Stimulated activated CD4-positive, alpha-beta T cell treated with anti-CD3 and anti-CD28 coated beads, Interleukin-4, amount 100 ng/mL, for 48 hours (primary cell): ENCODE measurements around the gene SMIM35.

Experiments
- DNase-seq, 2 donors: peaks; one replicate each; pipeline ENCODE4 v3.0.0-alpha.2; 2020; ENCODE audit warnings: low read depth in 2 of 2

Gene SMIM35

GRCh38 chr11:118109231-118109630 lies 22.5 kb upstream of the SMIM35 start:
- no peak for DNase-seq

- no peak for DNase-seq
Measured at GRCh38 chr11:118108513-118108912, 21.8 kb upstream of the SMIM35 start.

GRCh38 chr11:118106789-118107335 lies 20.1 kb upstream of the SMIM35 start:
- no peak for DNase-seq

- no peak for DNase-seq
Measured at GRCh38 chr11:118105657-118106305, 19.0 kb upstream of the SMIM35 start.

- no peak for DNase-seq
Measured at GRCh38 chr11:118104491-118104890, 17.7 kb upstream of the SMIM35 start.

DNA sequence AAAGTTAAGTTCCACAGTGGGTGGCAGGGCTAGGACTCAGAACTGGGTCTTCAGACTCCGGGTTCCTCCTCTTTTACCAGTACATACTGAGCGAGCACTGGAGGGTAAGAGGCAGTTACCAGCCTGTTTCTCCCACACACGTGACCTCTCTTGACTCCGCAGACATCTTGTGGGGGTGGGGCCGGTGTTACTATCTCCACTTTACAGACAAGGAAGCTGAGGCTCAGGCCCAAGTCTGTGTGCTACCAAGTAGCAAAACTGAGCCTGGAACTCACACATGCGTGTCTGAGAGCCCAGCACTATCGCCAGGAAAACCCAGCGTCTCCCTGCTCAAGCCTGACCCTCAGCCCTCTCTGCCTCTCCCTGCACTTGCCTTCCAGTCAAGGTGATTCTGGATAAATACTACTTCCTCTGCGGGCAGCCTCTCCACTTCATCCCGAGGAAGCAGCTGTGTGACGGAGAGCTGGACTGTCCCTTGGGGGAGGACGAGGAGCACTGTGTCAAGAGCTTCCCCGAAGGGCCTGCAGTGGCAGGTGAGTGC lies 16.0 kb upstream of the SMIM35 start:
- DNase-seq, result no peak

DNA sequence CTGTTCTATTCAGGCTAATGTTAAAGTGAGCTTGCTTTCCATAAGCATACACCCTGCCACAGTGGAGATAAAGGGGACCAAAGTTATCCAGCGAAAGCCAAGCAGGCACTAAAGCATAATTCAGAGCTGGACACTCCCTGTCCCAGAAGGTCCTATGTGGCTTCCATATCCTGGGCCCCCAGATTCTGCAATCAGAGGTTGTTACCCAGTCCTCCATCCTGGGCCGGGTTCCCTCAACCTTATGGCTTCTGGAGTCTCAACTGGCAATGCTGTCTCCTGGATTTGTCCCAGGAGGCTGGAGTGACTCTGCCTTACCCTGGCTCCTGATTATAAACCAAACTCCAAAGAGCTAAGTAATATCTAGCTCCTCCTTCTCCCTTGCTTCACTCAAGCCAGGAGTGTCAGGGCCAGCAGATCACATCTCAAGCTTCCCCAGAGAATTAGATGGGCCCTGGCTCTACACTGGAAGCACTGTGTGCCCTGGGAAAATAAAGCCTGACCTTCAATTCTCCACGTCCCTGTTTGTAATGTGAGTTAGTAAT lies 14.0 kb upstream of the SMIM35 start:
- no peak for DNase-seq

GRCh38 chr11:118099838-118100556 lies 13.2 kb upstream of the SMIM35 start:
- no peak for DNase-seq

DNA sequence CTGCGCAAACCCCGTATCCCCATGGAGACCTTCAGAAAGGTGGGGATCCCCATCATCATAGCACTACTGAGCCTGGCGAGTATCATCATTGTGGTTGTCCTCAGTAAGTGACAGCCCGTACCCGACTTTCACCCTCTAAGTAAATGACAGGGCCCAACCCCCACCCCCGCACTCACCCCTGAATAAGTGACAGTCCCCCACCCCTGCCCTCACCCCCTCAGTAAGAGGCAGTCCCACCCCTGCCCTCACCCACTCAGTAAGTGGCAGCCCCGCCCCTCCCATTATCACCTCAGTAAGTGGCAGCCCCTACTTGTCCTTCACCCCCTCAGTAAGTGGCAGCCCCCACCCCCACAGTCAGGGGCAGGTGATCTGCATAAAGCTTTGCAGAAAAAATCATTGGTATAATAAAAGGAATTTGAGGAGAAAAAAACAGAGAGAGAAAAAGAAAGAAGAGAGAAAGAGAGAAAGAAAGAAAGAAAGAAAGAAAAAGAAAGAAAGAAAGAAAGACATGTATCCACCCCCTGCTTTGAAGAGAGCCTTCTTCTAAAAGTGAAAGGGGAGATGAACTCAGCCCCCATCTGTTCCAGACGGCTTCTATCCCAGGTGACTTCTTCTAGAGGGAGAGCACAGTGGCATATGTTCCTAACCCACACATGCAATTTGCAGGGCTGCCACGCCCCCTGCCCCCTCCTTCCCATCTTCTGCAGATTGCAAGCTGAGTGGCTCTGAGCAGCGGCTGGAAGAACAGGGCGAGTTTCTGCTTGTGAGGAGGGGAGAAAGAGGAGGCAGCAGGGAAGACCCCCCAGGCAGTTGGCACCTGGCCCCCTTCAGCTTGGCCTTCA lies 12.5 kb upstream of the SMIM35 start:
- no peak for DNase-seq

- no peak for DNase-seq
Measured at GRCh38 chr11:118095967-118096367, 9.2 kb upstream of the SMIM35 start.

DNA sequence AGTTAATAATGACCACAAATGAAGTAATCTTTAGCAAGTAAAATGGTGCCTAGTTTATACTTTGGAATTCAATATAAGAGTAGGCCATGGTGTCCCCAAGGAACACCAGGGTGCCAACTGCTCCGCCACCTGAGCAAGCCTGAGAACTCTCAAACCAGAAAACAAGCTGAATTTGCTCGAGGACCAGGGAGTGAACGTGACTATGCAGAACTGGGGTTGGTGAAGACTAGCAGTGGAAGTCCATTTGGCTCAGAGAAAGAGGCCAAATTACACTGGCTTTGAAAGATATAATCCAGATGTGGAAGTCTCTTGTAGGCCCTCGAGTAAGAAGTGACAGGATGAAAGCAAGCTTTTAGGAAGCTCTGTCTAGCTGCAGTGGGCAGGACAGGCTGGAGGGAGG lies 8.7 kb upstream of the SMIM35 start:
- no peak for DNase-seq

DNA sequence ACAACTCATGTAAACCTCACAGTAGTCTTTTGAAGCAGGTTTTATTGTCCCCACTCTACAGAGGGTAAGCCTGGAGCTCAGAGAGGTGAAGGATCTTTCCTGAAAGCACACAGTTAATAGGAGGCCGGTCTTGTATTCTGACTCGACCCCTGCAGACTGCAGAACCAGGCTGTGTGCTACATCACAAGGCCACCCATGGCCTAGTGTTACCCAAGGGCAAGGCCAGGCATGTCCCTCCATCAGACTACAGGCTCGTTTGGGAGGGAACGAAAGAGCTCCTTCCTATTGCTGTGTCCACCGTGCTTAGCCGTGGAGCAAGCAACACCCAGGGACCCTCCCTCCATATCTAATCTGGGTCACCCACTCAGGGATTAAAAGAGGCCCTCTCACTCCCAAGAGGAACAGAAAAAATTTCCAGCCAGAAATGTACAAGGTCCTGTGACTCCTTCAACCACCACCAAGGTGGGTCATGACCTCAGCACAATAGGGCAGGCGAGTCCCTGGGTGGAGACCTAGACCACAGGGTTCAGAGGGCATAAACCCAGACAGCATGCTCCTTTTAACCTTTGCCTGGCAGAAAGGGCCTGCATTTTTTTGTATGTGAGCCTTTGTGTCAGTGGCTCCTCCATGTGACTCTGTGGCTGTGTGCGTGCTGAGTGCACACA lies 6.3 kb upstream of the SMIM35 start:
- DNase-seq, result no peak

GRCh38 chr11:118091690-118092089 lies 4.9 kb upstream of the SMIM35 start:
- DNase-seq, result no peak

- DNase-seq, result no peak
Measured at GRCh38 chr11:118090545-118091162, 3.9 kb upstream of the SMIM35 start.

DNA sequence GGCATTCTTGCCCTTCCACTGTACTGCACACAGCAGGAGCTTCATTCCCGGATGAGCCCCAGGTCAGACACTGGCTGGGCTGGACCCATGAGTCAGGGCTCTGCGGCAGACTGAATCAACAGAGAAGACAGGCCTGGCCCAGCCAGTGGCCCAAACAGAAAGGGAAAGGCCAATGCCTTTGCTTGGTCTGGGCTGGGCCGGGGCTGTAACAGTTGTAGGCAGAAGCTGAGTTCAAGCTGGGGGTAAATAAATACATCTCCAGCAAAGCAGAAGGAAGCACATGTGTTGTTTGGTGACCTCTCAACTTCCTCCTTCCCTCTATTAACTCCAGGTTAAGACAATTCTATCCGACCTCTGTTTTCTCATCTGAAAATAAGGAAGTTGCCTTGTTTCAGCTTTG lies 1.8 kb upstream of the SMIM35 start:
- DNase-seq, result no peak

GRCh38 chr11:118087931-118088330 lies 1.2 kb upstream of the SMIM35 start:
- DNase-seq, result no peak

GRCh38 chr11:118084656-118085055 lies 2.1 kb downstream of the SMIM35 start:
- DNase-seq, result no peak

- DNase-seq, result no peak
Measured at GRCh38 chr11:118084247-118084646, 2.5 kb downstream of the SMIM35 start.

DNA sequence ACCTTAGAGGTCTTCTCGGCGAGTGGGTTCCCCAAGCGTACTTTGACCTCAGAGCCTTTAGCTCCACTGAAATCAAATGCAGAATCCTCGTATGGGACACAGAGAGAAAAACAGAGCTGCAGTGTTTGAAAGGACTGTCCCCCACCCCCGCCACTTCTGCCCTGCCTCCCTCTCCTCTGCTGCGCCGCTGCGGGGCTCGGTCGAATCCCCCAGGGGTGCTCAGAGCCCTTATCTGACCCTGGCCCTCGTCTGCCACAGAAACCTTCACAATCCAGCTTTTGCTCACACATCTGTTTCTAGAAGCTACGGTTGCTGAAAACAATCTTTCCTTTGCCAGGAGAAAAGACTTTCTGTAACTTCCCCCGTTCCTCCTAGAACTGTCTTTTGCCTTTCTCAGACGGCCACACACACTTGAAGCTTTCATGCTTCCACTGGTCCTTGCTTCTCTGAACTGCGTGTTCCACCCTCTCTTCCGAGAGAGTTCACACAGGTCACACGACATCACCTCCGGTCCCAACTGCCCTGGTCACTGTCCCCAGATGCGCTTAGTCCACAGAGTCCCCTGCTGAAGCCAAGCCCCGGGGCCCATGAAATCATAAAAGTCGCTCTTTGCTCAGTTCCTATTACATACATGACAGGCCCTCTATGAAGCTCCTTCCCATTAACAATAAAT lies 3.7 kb downstream of the SMIM35 start:
- no peak for DNase-seq

GRCh38 chr11:118081241-118081958 lies 5.4 kb downstream of the SMIM35 start:
- DNase-seq, result no peak
